NCI-H187 (cell line): ENCODE results near the gene PNMA6A.
"Not testable (repeated sequence)": the region's sequence is repeated elsewhere in the genome, so short reads cannot be mapped to it uniquely, and the experiment has no call there.

Experiments used
- DNase-seq, 2 experiments: peaks; one replicate each; lab custom pipeline; 2025; lab: John Stamatoyannopoulos, UW

Gene PNMA6A

GRCh38 chrX:153071909-153072583 is at the start of gene PNMA6A:
TSS of gene PNMA6A (plus strand) at chrX:153072454. CDS start at chrX:153073063, 609 bp downstream.
- not testable (repeated sequence) for DNase-seq

GRCh38 chrX:153026501-153026900 is 45.8 kb upstream of the PNMA6A start:
- DNase-seq: not testable (repeated sequence)

GRCh38 chrX:153028487-153028886 is 43.8 kb upstream of the PNMA6A start:
- DNase-seq: not testable (repeated sequence)

- DNase-seq: no peak
Measured at GRCh38 chrX:153029162-153029561, 43.1 kb upstream of the PNMA6A start.

GRCh38 chrX:153029875-153030274 is 42.4 kb upstream of the PNMA6A start:
- no peak for DNase-seq

GRCh38 chrX:153030801-153031200 is 41.5 kb upstream of the PNMA6A start:
- no peak for DNase-seq

- peak; percentile 35 to 43 for DNase-seq
Measured at GRCh38 chrX:153032397-153033118, 39.7 kb upstream of the PNMA6A start.

- no peak for DNase-seq
Measured at GRCh38 chrX:153049093-153049492, 23.2 kb upstream of the PNMA6A start.

GRCh38 chrX:153052534-153052933 is 19.7 kb upstream of the PNMA6A start:
- no peak for DNase-seq

- DNase-seq: no peak
Measured at GRCh38 chrX:153055871-153056749, 16.1 kb upstream of the PNMA6A start, which contains the start of gene PNMA3. TSS of gene PNMA3 (plus strand) at chrX:153056470. CDS start at chrX:153057056, 586 bp downstream.

GRCh38 chrX:153057281-153057680 is 15.0 kb upstream of the PNMA6A start:
- no peak for DNase-seq

- no peak for DNase-seq
Measured at GRCh38 chrX:153059191-153060094, 12.8 kb upstream of the PNMA6A start.

GRCh38 chrX:153060095-153060445 is 12.2 kb upstream of the PNMA6A start:
- no peak for DNase-seq

- DNase-seq: no peak
Measured at GRCh38 chrX:153061732-153062131, 10.5 kb upstream of the PNMA6A start.

GRCh38 chrX:153063315-153063714 is 8.9 kb upstream of the PNMA6A start:
- DNase-seq: no peak

- DNase-seq: no peak
Measured at GRCh38 chrX:153064061-153064460, 8.2 kb upstream of the PNMA6A start.

- DNase-seq: no peak
Measured at GRCh38 chrX:153065389-153065788, 6.9 kb upstream of the PNMA6A start.

GRCh38 chrX:153066402-153066801 is 5.9 kb upstream of the PNMA6A start:
- DNase-seq: not testable (repeated sequence)

- not testable (repeated sequence) for DNase-seq
Measured at GRCh38 chrX:153073331-153073730, 1.1 kb downstream of the PNMA6A start.

- no peak for DNase-seq
Measured at GRCh38 chrX:153074262-153074899, 2.1 kb downstream of the PNMA6A start.

GRCh38 chrX:153074935-153075334 is 2.7 kb downstream of the PNMA6A start:
- no peak for DNase-seq
